ENCODE results near the gene GRK5.

GRK5 gene

GRCh38 chr10:119377451-119377957 lies 170.1 kb downstream of the GRK5 start:
- Histone ChIP-seq H3K9me3 (ENCODE audit: insufficient read depth, low read length) (no peaks in the 10 kb centered on the region), H2AFZ (ENCODE audit: low read depth, low read length, severe bottlenecking) (no peak overlapping the region), H4K20me1 (ENCODE audit: low read depth, low read length) (no peaks in the 10 kb centered on the region), H3K27ac (ENCODE audit: low read depth, low read length) (no peak overlapping the region), H3K4me3 (ENCODE audit: insufficient read depth, low read length, poor library complexity, severe bottlenecking) (no peak overlapping the region), H3K9ac (ENCODE audit: low read length) (no peak overlapping the region), H3K9me2 (replicated peaks; ENCODE audit: insufficient read depth, low read length) (no peaks in the 10 kb centered on the region), H3K4me2 (ENCODE audit: low read depth, low read length, poor library complexity, severe bottlenecking) (no peak overlapping the region), H3F3A (ENCODE audit: insufficient read depth) (no peaks in the 10 kb centered on the region), H3K27me3 (ENCODE audit: low read length) (no peaks in the 10 kb centered on the region), H3K36me3 (ENCODE audit: low read length) (no peaks in the 10 kb centered on the region), H3K79me2 (ENCODE audit: insufficient read depth, low read length) (no peaks in the 10 kb centered on the region)
- TF ChIP-seq EZH2phosphoT487 (conservative IDR thresholded peaks at IDR 0.05; ENCODE audit: low read length) = no peak
- TF ChIP-seq, protein P1, sequence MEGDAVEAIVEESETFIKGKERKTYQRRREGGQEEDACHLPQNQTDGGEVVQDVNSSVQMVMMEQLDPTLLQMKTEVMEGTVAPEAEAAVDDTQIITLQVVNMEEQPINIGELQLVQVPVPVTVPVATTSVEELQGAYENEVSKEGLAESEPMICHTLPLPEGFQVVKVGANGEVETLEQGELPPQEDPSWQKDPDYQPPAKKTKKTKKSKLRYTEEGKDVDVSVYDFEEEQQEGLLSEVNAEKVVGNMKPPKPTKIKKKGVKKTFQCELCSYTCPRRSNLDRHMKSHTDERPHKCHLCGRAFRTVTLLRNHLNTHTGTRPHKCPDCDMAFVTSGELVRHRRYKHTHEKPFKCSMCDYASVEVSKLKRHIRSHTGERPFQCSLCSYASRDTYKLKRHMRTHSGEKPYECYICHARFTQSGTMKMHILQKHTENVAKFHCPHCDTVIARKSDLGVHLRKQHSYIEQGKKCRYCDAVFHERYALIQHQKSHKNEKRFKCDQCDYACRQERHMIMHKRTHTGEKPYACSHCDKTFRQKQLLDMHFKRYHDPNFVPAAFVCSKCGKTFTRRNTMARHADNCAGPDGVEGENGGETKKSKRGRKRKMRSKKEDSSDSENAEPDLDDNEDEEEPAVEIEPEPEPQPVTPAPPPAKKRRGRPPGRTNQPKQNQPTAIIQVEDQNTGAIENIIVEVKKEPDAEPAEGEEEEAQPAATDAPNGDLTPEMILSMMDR (IDR thresholded peaks at IDR 0.05; ENCODE audit: insufficient read depth, low read length, poor library complexity, severe bottlenecking) = no peak

- no peak overlapping the region for H3K9ac ChIP-seq (ENCODE audit: low read length)
- no peaks in the 10 kb centered on the region for H3K79me2 ChIP-seq (ENCODE audit: insufficient read depth, low read length)
- H3K27me3 ChIP-seq (ENCODE audit: low read length) = no peaks in the 10 kb centered on the region
- no peak overlapping the region for H3K4me2 ChIP-seq (ENCODE audit: low read depth, low read length, poor library complexity, severe bottlenecking)
- H4K20me1 ChIP-seq (ENCODE audit: low read depth, low read length) = no peaks in the 10 kb centered on the region
- H3K9me2 ChIP-seq (replicated peaks; ENCODE audit: insufficient read depth, low read length) = no peaks in the 10 kb centered on the region
- H3K9me3 ChIP-seq (ENCODE audit: insufficient read depth, low read length) = no peaks in the 10 kb centered on the region
- H3K36me3 ChIP-seq (ENCODE audit: low read length) = no peaks in the 10 kb centered on the region
- no peak overlapping the region for H3K27ac ChIP-seq (ENCODE audit: low read depth, low read length)
- H3K4me3 ChIP-seq (ENCODE audit: insufficient read depth, low read length, poor library complexity, severe bottlenecking) = no peak overlapping the region
- TF ChIP-seq EZH2phosphoT487 (conservative IDR thresholded peaks at IDR 0.05; ENCODE audit: low read length) = no peak
- TF ChIP-seq, protein P1 (IDR thresholded peaks at IDR 0.05; ENCODE audit: insufficient read depth, low read length, poor library complexity, severe bottlenecking) = no peak
- no peak overlapping the region for H2AFZ ChIP-seq (ENCODE audit: low read depth, low read length, severe bottlenecking)
- no peaks in the 10 kb centered on the region for H3F3A ChIP-seq (ENCODE audit: insufficient read depth)
Observed at GRCh38 chr10:119377958-119378736, 170.8 kb downstream of the GRK5 start.

DNA sequence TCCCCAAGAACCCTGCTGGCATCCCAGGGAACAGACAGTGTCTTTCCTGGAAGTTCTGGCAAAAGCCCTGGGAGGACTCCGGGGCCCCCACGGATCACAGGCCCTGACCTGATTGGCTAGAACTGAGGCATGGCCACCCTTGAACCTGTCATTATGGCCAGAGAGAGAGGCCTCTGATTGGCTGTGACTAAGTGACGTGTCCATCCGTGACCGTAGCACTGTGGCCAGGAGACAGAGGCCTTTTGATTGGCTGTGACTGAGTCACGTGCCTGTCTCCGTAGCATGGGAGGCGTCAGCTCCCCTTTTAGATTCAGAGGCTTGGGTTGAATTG lies 171.3 kb downstream of the GRK5 start:
- Histone ChIP-seq H3K9me2 (replicated peaks; ENCODE audit: insufficient read depth, low read length) (no peaks in the 10 kb centered on the region), H3K4me3 (ENCODE audit: insufficient read depth, low read length, poor library complexity, severe bottlenecking) (no peak overlapping the region), H3K9me3 (ENCODE audit: insufficient read depth, low read length) (no peaks in the 10 kb centered on the region), H3K79me2 (ENCODE audit: insufficient read depth, low read length) (no peaks in the 10 kb centered on the region), H3K36me3 (ENCODE audit: low read length) (no peaks in the 10 kb centered on the region), H4K20me1 (ENCODE audit: low read depth, low read length) (no peaks in the 10 kb centered on the region), H3K9ac (ENCODE audit: low read length) (no peak overlapping the region), H3K4me2 (ENCODE audit: low read depth, low read length, poor library complexity, severe bottlenecking) (no peak overlapping the region), H3F3A (ENCODE audit: insufficient read depth) (no peaks in the 10 kb centered on the region), H3K27me3 (ENCODE audit: low read length) (no peaks in the 10 kb centered on the region), H3K27ac (ENCODE audit: low read depth, low read length) (no peak overlapping the region), H2AFZ (ENCODE audit: low read depth, low read length, severe bottlenecking) (no peak overlapping the region)
- TF ChIP-seq EZH2phosphoT487 (conservative IDR thresholded peaks at IDR 0.05; ENCODE audit: low read length) = no peak
- TF ChIP-seq, protein P1 (IDR thresholded peaks at IDR 0.05; ENCODE audit: insufficient read depth, low read length, poor library complexity, severe bottlenecking) = no peak
